ENCODE data around the gene RASL11A. TPM values are rescaled to one million over a fixed set of nuclear protein-coding genes. Genes with fewer than 3 reads are reported as not detected.

Gene RASL11A
- total RNA-seq, 1 donor from 2014 or later, result 2.1 TPM

DNA sequence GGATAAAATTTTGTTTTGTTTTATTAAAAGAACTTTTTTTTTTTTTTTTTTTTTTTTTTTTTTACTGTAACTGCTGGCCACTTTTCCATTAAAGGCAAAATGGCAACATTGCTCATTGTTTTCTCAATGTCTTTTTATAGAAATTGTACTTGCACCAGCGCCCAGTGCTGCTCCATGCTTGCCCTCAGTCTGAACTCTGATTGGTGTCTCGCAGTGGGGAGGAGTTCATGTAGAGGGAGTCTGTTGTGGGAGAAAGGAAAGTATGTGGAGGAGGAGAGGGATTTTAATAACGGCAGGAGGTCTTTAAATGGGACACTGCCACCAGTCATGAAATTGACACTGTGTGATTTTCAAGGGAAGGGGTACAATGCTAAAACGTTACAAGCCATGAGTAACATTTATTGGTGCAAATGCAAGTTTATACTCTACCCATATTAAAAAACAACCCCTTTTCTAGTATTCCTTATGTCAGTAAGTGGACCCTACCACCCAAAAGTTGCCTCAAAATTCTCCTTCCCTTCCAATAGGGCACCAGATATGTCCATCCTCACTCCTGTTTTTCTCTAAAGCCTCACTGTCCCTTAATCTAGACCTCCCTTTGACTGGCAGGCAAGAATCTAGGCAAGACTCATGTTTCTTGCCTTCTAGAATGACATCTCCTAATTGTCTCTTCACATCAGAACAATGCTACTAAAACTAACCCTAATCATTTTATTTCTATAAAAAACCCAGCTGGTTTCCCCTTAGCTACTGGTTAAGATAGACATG is 3.2 kb downstream of the RASL11A start:
- no peaks in the 10 kb centered on the region for H3K36me3 Mint-ChIP-seq (ENCODE audit: low read depth, unreplicated experiment)
- H3K9me3 Mint-ChIP-seq (ENCODE audit: unreplicated experiment), result no peaks in the 10 kb centered on the region
- TF ChIP-seq, protein P1, sequence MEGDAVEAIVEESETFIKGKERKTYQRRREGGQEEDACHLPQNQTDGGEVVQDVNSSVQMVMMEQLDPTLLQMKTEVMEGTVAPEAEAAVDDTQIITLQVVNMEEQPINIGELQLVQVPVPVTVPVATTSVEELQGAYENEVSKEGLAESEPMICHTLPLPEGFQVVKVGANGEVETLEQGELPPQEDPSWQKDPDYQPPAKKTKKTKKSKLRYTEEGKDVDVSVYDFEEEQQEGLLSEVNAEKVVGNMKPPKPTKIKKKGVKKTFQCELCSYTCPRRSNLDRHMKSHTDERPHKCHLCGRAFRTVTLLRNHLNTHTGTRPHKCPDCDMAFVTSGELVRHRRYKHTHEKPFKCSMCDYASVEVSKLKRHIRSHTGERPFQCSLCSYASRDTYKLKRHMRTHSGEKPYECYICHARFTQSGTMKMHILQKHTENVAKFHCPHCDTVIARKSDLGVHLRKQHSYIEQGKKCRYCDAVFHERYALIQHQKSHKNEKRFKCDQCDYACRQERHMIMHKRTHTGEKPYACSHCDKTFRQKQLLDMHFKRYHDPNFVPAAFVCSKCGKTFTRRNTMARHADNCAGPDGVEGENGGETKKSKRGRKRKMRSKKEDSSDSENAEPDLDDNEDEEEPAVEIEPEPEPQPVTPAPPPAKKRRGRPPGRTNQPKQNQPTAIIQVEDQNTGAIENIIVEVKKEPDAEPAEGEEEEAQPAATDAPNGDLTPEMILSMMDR (IDR thresholded peaks at IDR 0.05; ENCODE audit: unreplicated experiment), result no peak
- peaks cover 2% of the 10 kb centered on the region for H3K27me3 Mint-ChIP-seq (ENCODE audit: unreplicated experiment)
- no peak for DNase-seq (ENCODE audit: low spot score)
- peaks cover 4% of the 10 kb centered on the region for H3K4me1 Mint-ChIP-seq (ENCODE audit: unreplicated experiment)
- no peak overlapping the region for H3K4me3 Mint-ChIP-seq (ENCODE audit: unreplicated experiment)
- H3K27ac Mint-ChIP-seq (ENCODE audit: unreplicated experiment), result no peak overlapping the region

DNA sequence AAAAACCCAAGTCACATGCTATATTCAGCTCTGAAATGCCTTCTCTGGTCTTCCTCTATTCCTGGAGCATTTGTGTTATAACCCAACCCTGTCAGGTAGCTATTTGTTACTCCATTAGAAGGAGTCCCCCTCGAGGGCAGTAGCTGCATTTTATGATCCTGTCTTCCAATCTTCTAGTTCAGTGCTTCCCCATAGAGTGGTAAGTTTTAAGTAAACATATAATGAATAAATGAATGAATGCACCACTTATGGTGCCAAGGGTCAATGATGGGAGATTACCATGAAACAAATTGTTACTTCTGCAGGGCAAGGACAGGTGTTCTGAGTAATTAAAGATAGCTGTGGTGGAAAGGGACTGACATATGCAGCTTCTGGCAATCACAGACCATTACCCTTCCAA is 4.0 kb downstream of the RASL11A start:
- Mint-ChIP-seq H3K36me3 (ENCODE audit: low read depth, unreplicated experiment) (no peaks in the 10 kb centered on the region), H3K4me1 (ENCODE audit: unreplicated experiment) (peaks cover 4% of the 10 kb centered on the region), H3K27me3 (ENCODE audit: unreplicated experiment) (no peaks in the 10 kb centered on the region), H3K4me3 (ENCODE audit: unreplicated experiment) (no peak overlapping the region), H3K9me3 (ENCODE audit: unreplicated experiment) (no peaks in the 10 kb centered on the region), H3K27ac (ENCODE audit: unreplicated experiment) (no peak overlapping the region)
- TF ChIP-seq, protein P1 (IDR thresholded peaks at IDR 0.05; ENCODE audit: unreplicated experiment), result no peak
- no peak for DNase-seq (ENCODE audit: low spot score)

DNA sequence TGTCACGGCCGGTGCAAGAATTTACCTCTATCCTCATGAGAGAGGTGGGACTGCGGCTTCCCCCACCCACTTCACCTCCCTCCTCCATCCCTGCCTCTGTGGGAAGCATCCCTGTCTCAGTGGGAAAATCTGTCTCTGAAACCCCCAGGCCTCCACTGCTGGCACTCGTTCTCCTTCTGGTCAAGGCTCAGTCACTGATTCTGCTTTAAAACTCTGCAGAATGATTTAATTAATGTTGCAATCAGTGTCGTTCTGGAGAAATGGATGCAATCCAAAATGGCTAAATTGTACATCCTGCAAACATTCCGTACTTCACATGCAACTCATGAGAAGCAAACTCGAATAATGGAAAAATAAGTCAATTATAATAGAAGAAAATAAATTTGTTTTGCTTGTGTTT is 5.6 kb downstream of the RASL11A start:
- H3K9me3 Mint-ChIP-seq (ENCODE audit: unreplicated experiment), result no peaks in the 10 kb centered on the region
- no peak for DNase-seq (ENCODE audit: low spot score)
- no peak overlapping the region for H3K4me3 Mint-ChIP-seq (ENCODE audit: unreplicated experiment)
- H3K27ac Mint-ChIP-seq (ENCODE audit: unreplicated experiment), result no peak overlapping the region
- H3K27me3 Mint-ChIP-seq (ENCODE audit: unreplicated experiment), result no peaks in the 10 kb centered on the region
- no peaks in the 10 kb centered on the region for H3K36me3 Mint-ChIP-seq (ENCODE audit: low read depth, unreplicated experiment)
- H3K4me1 Mint-ChIP-seq (ENCODE audit: unreplicated experiment), result peaks cover 5% of the 10 kb centered on the region
- TF ChIP-seq, protein P1 (IDR thresholded peaks at IDR 0.05; ENCODE audit: unreplicated experiment), result no peak

DNA sequence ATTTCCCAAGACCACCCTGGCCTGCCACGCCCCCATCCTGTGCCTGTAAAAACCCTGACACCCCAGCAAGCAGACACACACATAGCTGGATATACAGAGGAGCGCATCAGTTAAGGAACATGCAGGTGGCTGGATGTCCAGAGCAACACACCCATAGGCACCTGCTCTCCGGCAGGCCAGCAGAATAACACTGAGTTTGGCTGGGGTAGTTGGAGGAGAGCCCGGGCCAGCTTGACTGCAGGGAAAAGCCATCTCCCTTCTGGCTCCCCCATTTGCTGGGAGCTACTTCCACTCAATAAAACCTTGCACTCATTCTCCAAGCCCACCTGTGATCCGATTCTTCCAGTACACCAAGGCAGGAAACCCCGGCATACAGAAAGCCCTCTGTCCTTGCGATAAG is 8.9 kb downstream of the RASL11A start:
- Mint-ChIP-seq H3K4me3 (ENCODE audit: unreplicated experiment) (no peak overlapping the region), H3K36me3 (ENCODE audit: low read depth, unreplicated experiment) (no peaks in the 10 kb centered on the region), H3K27me3 (ENCODE audit: unreplicated experiment) (peaks cover 5% of the 10 kb centered on the region), H3K27ac (ENCODE audit: unreplicated experiment) (no peak overlapping the region), H3K4me1 (ENCODE audit: unreplicated experiment) (peaks cover 3% of the 10 kb centered on the region), H3K9me3 (ENCODE audit: unreplicated experiment) (no peaks in the 10 kb centered on the region)
- DNase-seq (ENCODE audit: low spot score), result no peak
- TF ChIP-seq, protein P1 (IDR thresholded peaks at IDR 0.05; ENCODE audit: unreplicated experiment), result no peak

DNA sequence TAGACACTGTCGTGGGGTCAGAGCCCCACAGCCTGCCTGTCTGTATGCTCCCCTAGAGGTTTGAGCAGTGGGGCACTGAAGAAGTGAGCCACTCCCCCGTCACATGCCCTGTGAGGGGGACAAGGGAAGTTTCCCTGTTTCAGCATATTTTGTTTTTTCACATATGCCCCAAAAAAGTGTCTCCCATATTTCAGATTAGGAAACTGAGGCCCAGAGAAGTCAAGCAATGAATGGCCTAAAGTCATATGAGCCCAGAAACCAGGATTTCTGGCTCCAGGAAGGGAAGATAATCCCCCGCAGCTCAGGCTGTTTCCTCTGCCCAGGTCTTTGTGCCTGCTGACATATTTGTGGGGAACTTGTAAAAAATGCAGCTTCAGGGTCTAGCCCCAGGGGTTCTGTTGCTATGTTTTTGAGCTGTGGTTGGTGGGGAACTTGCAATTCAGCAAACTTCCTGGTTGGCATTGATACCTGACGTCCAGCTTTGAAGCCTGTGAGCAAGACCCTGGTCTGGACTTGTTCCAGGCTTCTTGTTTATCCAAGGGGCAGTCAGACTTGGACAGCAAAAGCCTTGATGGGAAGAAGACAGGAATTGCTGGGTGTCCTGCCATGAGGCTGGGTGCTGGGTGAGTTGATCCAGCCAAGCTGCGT is 9.5 kb downstream of the RASL11A start:
- Mint-ChIP-seq H3K27ac (ENCODE audit: unreplicated experiment) (no peak overlapping the region), H3K4me3 (ENCODE audit: unreplicated experiment) (no peak overlapping the region), H3K36me3 (ENCODE audit: low read depth, unreplicated experiment) (no peaks in the 10 kb centered on the region), H3K4me1 (ENCODE audit: unreplicated experiment) (peaks cover 3% of the 10 kb centered on the region), H3K27me3 (ENCODE audit: unreplicated experiment) (peaks cover 5% of the 10 kb centered on the region), H3K9me3 (ENCODE audit: unreplicated experiment) (no peaks in the 10 kb centered on the region)
- TF ChIP-seq, protein P1 (IDR thresholded peaks at IDR 0.05; ENCODE audit: unreplicated experiment), result no peak
- no peak for DNase-seq (ENCODE audit: low spot score)
